Measurements from ENCODE around the gene FASTKD1.

- TF ChIP-seq CTCF (IDR thresholded peaks at IDR 0.05; ENCODE audit: borderline replicate concordance, extremely low read depth, low read length, poor library complexity, severe bottlenecking) (no peak), EZH2 (IDR thresholded peaks at IDR 0.05; ENCODE audit: borderline replicate concordance, low read depth, low read length, severe bottlenecking) (no peak)
Measured at GRCh38 chr2:169542433-169542832, 31.2 kb downstream of the FASTKD1 start.

All from DND-41 (cell line).